Measurements from ENCODE around the gene PDGFB. TPM values are rescaled to one million over a fixed set of nuclear protein-coding genes. Genes with fewer than 3 reads are reported as not detected.

The PDGFB gene
- total RNA-seq, 2 experiments from 2014 or later: 11.7 to 13.3 TPM

Other genes with a start within 250 kb of the PDGFB start
- gene APOBEC3C, start 230.7 kb downstream of the PDGFB start, total RNA-seq: 100 to 1,000 TPM; 141 to 142 TPM
- 10 to 100 TPM; 54.1 to 54.5 TPM for gene APOBEC3D, start 223.9 kb downstream of the PDGFB start, total RNA-seq
- gene APOBEC3F, start 204.1 kb downstream of the PDGFB start, total RNA-seq: 10 to 100 TPM; 33.4 to 34.9 TPM
- 100 to 1,000 TPM; 106 to 108 TPM for gene APOBEC3G, start 167.7 kb downstream of the PDGFB start, total RNA-seq
- gene APOBEC3H, start 147.7 kb downstream of the PDGFB start, total RNA-seq: 10 to 100 TPM; 23.6 to 25.3 TPM
- gene CBX7, start 92.3 kb downstream of the PDGFB start, total RNA-seq: 10 to 100 TPM; 35.7 to 37.7 TPM
- 1,000 to 10,000 TPM; 2,986 to 3,013 TPM for gene RPL3, start 74.6 kb upstream of the PDGFB start, total RNA-seq
- gene SYNGR1, start 105.0 kb upstream of the PDGFB start, total RNA-seq: not detected
- gene TAB1, start 154.8 kb upstream of the PDGFB start, total RNA-seq: 10 to 100 TPM; 17.2 to 21.1 TPM
- under 1 TPM in 1 of 2 experiments, not detected in 1; 0.05 TPM for gene MGAT3, start 212.0 kb upstream of the PDGFB start, total RNA-seq

Measured in activated CD4-positive, alpha-beta memory T cell treated with anti-CD3 and anti-CD28 coated beads for 36 hours (primary cell).